ENCODE results near the gene GRIPAP1.

Gene GRIPAP1

DNA sequence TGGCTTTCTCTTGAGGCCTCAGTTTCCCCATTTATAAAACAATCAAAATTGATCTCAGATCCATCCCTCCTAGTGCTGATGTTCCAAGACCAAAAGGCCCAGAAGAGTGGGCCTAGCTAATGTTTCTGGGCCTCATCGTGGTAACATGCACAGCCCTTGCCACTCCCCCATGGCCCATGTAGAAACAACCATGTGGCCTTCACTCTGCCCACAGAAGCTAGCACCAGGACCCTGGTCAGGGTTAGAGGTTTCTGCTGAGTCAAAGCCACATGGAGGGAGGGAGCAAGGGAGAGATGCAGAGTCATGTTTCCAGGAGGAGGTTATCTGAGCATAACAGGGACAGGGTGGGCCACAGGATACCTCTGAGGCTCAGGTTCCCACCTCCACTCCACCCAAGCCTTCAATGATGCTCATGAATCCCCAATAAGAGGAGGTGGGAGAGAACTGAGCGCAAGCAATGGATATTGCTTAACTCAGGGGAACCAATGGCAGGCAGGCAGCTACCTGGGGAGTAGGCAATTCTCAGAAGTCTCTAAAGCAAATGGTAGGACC is 61.6 kb downstream of the GRIPAP1 start:
- Mint-ChIP-seq H3K36me3 (ENCODE audit: low read depth) (peaks cover 35% of the 10 kb centered on the region), H3K27ac (no peak overlapping the region), H3K27me3 (ENCODE audit: low read depth, poor library complexity) (peaks cover 3% of the 10 kb centered on the region), H3K4me1 (peaks cover 26% of the 10 kb centered on the region), H3K4me3 (no peak overlapping the region), H3K9me3 (peaks cover 32% of the 10 kb centered on the region)
- TF ChIP-seq, protein P1, sequence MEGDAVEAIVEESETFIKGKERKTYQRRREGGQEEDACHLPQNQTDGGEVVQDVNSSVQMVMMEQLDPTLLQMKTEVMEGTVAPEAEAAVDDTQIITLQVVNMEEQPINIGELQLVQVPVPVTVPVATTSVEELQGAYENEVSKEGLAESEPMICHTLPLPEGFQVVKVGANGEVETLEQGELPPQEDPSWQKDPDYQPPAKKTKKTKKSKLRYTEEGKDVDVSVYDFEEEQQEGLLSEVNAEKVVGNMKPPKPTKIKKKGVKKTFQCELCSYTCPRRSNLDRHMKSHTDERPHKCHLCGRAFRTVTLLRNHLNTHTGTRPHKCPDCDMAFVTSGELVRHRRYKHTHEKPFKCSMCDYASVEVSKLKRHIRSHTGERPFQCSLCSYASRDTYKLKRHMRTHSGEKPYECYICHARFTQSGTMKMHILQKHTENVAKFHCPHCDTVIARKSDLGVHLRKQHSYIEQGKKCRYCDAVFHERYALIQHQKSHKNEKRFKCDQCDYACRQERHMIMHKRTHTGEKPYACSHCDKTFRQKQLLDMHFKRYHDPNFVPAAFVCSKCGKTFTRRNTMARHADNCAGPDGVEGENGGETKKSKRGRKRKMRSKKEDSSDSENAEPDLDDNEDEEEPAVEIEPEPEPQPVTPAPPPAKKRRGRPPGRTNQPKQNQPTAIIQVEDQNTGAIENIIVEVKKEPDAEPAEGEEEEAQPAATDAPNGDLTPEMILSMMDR (IDR thresholded peaks at IDR 0.05): no peak
- no peak for DNase-seq

DNA sequence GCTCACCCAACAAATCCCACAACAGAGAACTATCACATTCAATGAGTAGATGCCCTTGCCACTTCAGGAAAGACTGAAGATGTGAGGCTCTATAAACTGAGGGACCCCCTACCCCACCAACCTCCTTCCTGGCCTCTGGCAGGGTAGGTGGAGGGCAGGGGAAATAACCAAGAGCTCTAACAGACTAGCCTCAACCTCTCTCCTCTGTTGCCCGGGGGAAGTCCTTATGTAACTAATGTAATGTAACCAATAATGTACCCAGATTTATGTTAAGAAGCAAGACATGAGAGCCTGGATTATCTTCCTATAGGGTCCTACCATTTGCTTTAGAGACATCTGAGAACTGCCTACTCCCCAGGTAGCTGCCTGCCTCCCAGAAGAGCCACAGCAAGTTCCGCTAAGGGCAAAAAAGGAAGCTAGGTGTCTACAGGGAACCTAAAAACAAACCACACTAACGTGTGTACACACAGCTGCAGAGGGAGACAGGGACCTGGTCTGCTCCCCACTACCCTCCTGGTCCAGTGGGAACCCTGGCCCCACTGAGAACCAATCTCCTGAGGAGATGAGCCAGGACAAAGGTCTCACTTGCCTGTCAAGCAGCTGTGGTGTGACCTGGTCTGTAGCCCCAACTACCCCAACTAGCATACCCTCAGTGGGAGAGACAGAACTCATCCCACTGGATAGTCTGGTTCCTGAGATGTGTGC is 62.4 kb downstream of the GRIPAP1 start:
- TF ChIP-seq, protein P1 (IDR thresholded peaks at IDR 0.05): no peak
- Mint-ChIP-seq H3K4me3 (no peak overlapping the region), H3K27ac (peak overlapping the region; percentile 75), H3K9me3 (peaks cover 32% of the 10 kb centered on the region), H3K36me3 (ENCODE audit: low read depth) (peaks cover 43% of the 10 kb centered on the region), H3K27me3 (ENCODE audit: low read depth, poor library complexity) (peaks cover 3% of the 10 kb centered on the region), H3K4me1 (peaks cover 26% of the 10 kb centered on the region)
- DNase-seq: no peak

DNA sequence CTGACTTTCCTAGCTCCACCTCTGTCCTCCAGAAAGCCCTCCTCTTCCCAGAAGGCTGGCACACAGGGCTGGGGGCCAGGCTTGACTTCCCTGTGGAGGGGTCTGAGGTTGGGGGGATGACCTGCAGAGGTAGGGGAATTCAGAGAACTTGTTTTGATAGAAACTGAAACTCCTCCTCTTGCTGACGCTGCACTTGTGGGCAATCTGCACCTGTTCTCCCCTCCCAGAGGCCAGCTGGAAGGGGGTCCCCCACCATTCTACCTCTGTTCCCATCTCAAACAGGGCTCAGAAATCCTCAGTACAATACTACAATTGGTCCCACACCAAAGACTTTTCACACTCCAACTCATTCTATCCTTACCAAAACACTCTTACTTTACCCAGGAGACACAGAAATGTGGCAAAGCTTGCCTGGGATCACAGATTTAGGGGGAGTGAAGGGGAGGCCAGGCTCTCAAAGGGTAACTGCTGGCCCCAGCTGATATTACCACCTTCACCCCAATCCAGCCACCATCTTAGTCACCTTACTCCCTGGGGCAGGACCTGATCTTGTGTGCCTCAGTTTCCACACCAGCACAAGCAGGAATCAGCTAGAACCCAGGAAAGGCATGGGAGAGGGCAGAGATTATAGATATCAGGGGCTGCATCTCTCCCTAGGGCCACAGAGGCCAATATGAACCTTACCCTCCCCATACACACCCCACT is 63.2 kb downstream of the GRIPAP1 start:
- no peak for DNase-seq

DNA sequence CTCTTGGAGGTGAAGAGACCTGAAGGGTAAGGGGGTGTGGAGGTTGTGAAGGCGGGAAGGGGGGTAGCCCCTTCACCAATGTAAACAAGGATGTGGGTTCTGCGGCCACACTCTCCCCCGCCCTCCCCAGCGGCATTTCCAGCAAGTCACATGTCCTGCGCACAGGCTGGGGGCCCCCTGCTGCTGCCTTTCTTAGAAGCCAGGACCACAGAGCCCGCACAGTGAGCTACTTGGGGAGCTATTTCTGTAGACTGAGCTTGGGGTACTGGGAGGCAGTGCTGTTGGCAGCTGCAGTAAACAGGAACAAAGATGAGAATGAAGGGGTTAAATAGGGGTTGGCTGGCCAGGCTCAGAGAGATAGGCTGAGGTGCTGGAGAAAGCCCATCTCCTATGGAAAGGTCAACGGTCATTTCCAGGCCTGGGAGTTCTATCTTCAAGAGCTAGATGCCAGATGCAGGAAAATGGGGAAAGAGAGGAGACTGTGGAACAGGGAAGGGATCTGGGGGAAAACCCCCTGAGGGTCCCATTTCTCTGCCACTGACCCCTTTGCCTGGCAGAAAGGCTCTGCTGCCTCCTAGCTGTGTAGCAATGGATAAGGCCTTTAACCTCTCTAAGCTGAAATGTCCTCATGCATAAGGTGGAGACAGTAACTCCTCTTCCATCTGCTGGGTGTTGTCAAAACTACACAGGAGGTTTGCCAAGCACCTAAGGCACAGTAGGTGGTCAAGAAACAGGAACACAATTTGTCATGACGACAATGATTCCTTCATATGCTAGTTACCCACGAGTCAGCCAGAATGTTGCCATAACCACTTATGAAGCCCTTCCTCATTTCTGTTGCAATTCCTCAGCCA is 64.8 kb downstream of the GRIPAP1 start:
- Mint-ChIP-seq H3K36me3 (ENCODE audit: low read depth) (peaks cover 47% of the 10 kb centered on the region), H3K4me1 (peaks cover 24% of the 10 kb centered on the region), H3K27ac (peak overlapping the region; percentile 61), H3K27me3 (ENCODE audit: low read depth, poor library complexity) (no peaks in the 10 kb centered on the region), H3K4me3 (no peak overlapping the region), H3K9me3 (peaks cover 39% of the 10 kb centered on the region)
- TF ChIP-seq, protein P1 (IDR thresholded peaks at IDR 0.05): no peak
- DNase-seq: no peak

More for the DNA sequence above, 63.2 kb downstream of the GRIPAP1 start:
- H3K4me3 Mint-ChIP-seq: no peak overlapping the region
- H3K27me3 Mint-ChIP-seq (ENCODE audit: low read depth, poor library complexity): peaks cover 3% of the 10 kb centered on the region
- peaks cover 26% of the 10 kb centered on the region for H3K4me1 Mint-ChIP-seq
- H3K36me3 Mint-ChIP-seq (ENCODE audit: low read depth): peaks cover 50% of the 10 kb centered on the region
- TF ChIP-seq, protein P1 (IDR thresholded peaks at IDR 0.05): no peak
- H3K9me3 Mint-ChIP-seq: peaks cover 35% of the 10 kb centered on the region
- peak overlapping the region; percentile 75 for H3K27ac Mint-ChIP-seq

DNA sequence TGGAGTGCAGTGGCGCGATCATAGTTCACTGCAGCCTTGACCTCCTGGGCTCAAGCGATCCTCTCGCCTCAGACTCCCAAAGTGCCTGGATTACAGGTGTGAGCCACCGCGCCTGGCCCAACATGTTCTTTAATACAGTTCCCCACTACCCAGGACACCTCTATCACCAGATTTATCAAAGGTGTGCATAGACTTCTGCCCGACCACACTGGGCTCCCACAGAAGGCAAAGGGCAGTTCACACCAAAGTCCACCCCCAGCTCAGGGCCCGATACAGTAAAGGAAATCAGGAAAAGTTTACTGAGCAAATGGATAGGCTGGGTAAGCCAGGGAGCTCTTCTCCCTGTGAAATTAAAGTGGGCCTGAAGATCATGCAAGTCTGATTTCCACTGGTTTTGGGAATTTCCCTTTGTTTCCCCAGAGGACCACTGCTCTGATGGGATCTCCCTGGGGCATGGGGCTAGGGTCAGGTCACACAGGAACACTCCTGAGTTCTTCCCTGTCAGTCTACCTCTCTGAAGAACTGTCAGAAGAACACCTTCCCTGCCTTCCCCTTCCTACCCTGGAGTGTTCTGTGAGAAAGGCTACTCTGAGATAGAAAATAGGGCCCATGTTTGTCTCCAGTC is 65.5 kb downstream of the GRIPAP1 start:
- no peaks in the 10 kb centered on the region for H3K27me3 Mint-ChIP-seq (ENCODE audit: low read depth, poor library complexity)
- TF ChIP-seq, protein P1 (IDR thresholded peaks at IDR 0.05): no peak
- H3K36me3 Mint-ChIP-seq (ENCODE audit: low read depth): peaks cover 47% of the 10 kb centered on the region
- peaks cover 31% of the 10 kb centered on the region for H3K9me3 Mint-ChIP-seq
- DNase-seq: no peak
- peaks cover 22% of the 10 kb centered on the region for H3K4me1 Mint-ChIP-seq
- peak overlapping the region; percentile 59 for H3K27ac Mint-ChIP-seq
- no peak overlapping the region for H3K4me3 Mint-ChIP-seq
